Measurements from ENCODE around the gene ABHD3. TPM values are rescaled to one million over a fixed set of nuclear protein-coding genes. Genes with fewer than 3 reads are reported as not detected.
A peak's percentile ranks its signal among the peaks of the same experiment; 100 is the strongest.
"Not testable (repeated sequence)": the region's sequence is repeated elsewhere in the genome, so short reads cannot be mapped to it uniquely, and the experiment has no call there.

The ABHD3 gene
- total and polyA plus RNA-seq, 2 donors (not counting 3 experiments of a cell fraction or from before 2014, with no cell fraction given): 6.3 to 14.9 TPM

- Histone ChIP-seq H3K4me1 (ENCODE audit: control insufficient read depth, extremely low read depth, insufficient read depth, low read length) (peaks cover 27% of the 10 kb centered on the region), H3K27me3 (ENCODE audit: control insufficient read depth in 2 of 2, insufficient read depth in 2 of 2, low read length in 2 of 2) (no peaks in the 10 kb centered on the region), H3K9ac (replicated peaks; ENCODE audit: extremely low read depth, insufficient read depth, low read length) (peak overlapping the region; percentile 33), H2AFZ (ENCODE audit: low read depth, low read length) (peak overlapping the region; percentile 82), H3K4me2 (ENCODE audit: insufficient read depth, low read length) (peak overlapping the region; percentile 91), H3K9me3 (replicated peaks; ENCODE audit: control insufficient read depth, insufficient read depth, low read length) (no peaks in the 10 kb centered on the region), H3K9me1 (replicated peaks; ENCODE audit: control insufficient read depth, extremely low read depth, insufficient read depth, low read length) (no peaks in the 10 kb centered on the region), H3K79me2 (ENCODE audit: control insufficient read depth, insufficient read depth, low read length) (peaks cover 27% of the 10 kb centered on the region), H3K36me3 (ENCODE audit: control insufficient read depth in 2 of 2, extremely low read depth in 1 of 2, insufficient read depth in 2 of 2, low read length in 2 of 2) (no peaks in the 10 kb centered on the region), H3K4me3 (replicated peaks in 1 of 3; ENCODE audit: insufficient read depth in 1 of 3, low read depth in 1 of 3, low read length in 3 of 3) (peak overlapping the region in 1 of 3 experiments; percentile 59), H3K27ac (ENCODE audit: insufficient read depth, low read depth, low read length) (peak overlapping the region; percentile 44), H4K20me1 (replicated peaks; ENCODE audit: control insufficient read depth, extremely low read depth, insufficient read depth, low read length) (peaks cover 2% of the 10 kb centered on the region)
- DNase-seq (ENCODE audit: low read depth, low spot score) (peak; percentile 76), FAIRE-seq (peak; percentile 42)
- intact Hi-C loops (cut with micrococcal nuclease): loop anchor here (1.0 to 5.0 kb wide), 4 partner anchors 36 to 140 kb away; partner anchors contain the start of genes ABHD3, ESCO1 and SNRPD1
- ChIA-PET POLR2A (interaction anchor here (0.5 to 2.4 kb wide), 7 partner anchors 9 to 139 kb away, joined by 3 to 11 read pairs (median 5); partner anchors contain the start of genes ABHD3, ESCO1 and SNRPD1), CTCF (interaction anchor here (0.7 to 3.0 kb wide), 8 partner anchors 8 to 139 kb away, joined by 3 to 12 read pairs (median 4); partner anchors contain the start of genes ABHD3 and ESCO1)
- BruUV-seq (replicated peaks): TSS peak; percentile 18
- dilution Hi-C loops (cut with MboI; ENCODE audit: extremely low pct_ligation_motif_present, low sequenced_read_pairs): no loop called here
- no peak for TF ChIP-seq POLR2A (IDR thresholded peaks at IDR 0.05; ENCODE audit: low read depth, low read length)
- TF ChIP-seq GATA2 (IDR thresholded peaks at IDR 0.05; ENCODE audit: insufficient read depth, insufficient read length, low read depth, low read length): no peak
- TF ChIP-seq JUN (IDR thresholded peaks at IDR 0.05; ENCODE audit: borderline replicate concordance, insufficient read depth, insufficient read length, low read depth): no peak
- TF ChIP-seq FOS (IDR thresholded peaks at IDR 0.05; ENCODE audit: borderline replicate concordance, insufficient read depth, low read length): no peak
- TF ChIP-seq POLR2AphosphoS5 (IDR thresholded peaks at IDR 0.05; ENCODE audit: insufficient read depth, low read depth, low read length): no peak
- TF ChIP-seq, protein P1, sequence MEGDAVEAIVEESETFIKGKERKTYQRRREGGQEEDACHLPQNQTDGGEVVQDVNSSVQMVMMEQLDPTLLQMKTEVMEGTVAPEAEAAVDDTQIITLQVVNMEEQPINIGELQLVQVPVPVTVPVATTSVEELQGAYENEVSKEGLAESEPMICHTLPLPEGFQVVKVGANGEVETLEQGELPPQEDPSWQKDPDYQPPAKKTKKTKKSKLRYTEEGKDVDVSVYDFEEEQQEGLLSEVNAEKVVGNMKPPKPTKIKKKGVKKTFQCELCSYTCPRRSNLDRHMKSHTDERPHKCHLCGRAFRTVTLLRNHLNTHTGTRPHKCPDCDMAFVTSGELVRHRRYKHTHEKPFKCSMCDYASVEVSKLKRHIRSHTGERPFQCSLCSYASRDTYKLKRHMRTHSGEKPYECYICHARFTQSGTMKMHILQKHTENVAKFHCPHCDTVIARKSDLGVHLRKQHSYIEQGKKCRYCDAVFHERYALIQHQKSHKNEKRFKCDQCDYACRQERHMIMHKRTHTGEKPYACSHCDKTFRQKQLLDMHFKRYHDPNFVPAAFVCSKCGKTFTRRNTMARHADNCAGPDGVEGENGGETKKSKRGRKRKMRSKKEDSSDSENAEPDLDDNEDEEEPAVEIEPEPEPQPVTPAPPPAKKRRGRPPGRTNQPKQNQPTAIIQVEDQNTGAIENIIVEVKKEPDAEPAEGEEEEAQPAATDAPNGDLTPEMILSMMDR (IDR thresholded peaks at IDR 0.05; ENCODE audit: extremely low read depth in 1 of 2, insufficient read depth in 1 of 2, low read depth in 1 of 2, low read length in 2 of 2): no peak
- no peak for TF ChIP-seq EZH2 (IDR thresholded peaks at IDR 0.05; ENCODE audit: borderline replicate concordance, low read depth, low read length, severe bottlenecking)
- no peak for TF ChIP-seq MYC (IDR thresholded peaks at IDR 0.05; ENCODE audit: low read depth, low read length)
- TF ChIP-seq MAX (IDR thresholded peaks at IDR 0.05; ENCODE audit: insufficient read depth, insufficient read length): no peak
Measured at GRCh38 chr18:21739604-21740537, 35.3 kb upstream of the ABHD3 start.

DNA sequence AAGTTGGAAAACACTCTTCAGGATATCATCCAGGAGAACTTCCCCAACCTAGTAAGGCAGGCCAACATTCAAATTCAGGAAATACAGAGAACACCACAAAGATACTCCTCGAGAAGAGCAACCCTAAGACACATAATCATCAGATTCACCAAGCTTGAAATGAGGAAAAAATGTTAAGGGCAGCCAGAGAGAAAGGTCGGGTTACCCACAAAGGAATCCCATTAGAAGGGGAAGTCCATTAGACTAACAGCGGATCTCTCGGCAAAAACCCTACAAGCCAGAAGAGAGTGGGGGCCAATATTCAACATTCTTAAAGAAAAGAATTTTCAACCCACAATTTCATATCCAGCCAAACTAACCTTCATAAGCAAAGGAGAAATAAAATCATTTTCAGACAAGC is 32.4 kb upstream of the ABHD3 start:
- H3K9me3 ChIP-seq (replicated peaks; ENCODE audit: control insufficient read depth, insufficient read depth, low read length); dilution Hi-C loops (cut with MboI; ENCODE audit: extremely low pct_ligation_motif_present, low sequenced_read_pairs); H3K4me2 ChIP-seq (ENCODE audit: insufficient read depth, low read length); FAIRE-seq; DNase-seq (ENCODE audit: low read depth, low spot score); H3K27ac ChIP-seq (ENCODE audit: insufficient read depth, low read depth, low read length); intact Hi-C loops (cut with micrococcal nuclease); POLR2A ChIA-PET; H4K20me1 ChIP-seq (replicated peaks; ENCODE audit: control insufficient read depth, extremely low read depth, insufficient read depth, low read length); H3K27me3 ChIP-seq (ENCODE audit: control insufficient read depth in 2 of 2, insufficient read depth in 2 of 2, low read length in 2 of 2); BruUV-seq (replicated peaks); H2AFZ ChIP-seq (ENCODE audit: low read depth, low read length); H3K4me3 ChIP-seq (replicated peaks in 1 of 3; ENCODE audit: insufficient read depth in 1 of 3, low read depth in 1 of 3, low read length in 3 of 3); H3K9ac ChIP-seq (replicated peaks; ENCODE audit: extremely low read depth, insufficient read depth, low read length); H3K9me1 ChIP-seq (replicated peaks; ENCODE audit: control insufficient read depth, extremely low read depth, insufficient read depth, low read length); H3K79me2 ChIP-seq (ENCODE audit: control insufficient read depth, insufficient read depth, low read length); H3K36me3 ChIP-seq (ENCODE audit: control insufficient read depth in 2 of 2, extremely low read depth in 1 of 2, insufficient read depth in 2 of 2, low read length in 2 of 2): not testable (repeated sequence)
- CTCF ChIA-PET: interaction anchor here (0.8 kb wide), 1 partner anchor 21 kb away, joined by 3 read pairs; no protein-coding TSS in a partner anchor
- H3K4me1 ChIP-seq (ENCODE audit: control insufficient read depth, extremely low read depth, insufficient read depth, low read length): peaks cover 15% of the 10 kb centered on the region

All from endothelial cell of umbilical vein (primary cell).